ENCODE data around the gene ACADS.

Gene ACADS

DNA sequence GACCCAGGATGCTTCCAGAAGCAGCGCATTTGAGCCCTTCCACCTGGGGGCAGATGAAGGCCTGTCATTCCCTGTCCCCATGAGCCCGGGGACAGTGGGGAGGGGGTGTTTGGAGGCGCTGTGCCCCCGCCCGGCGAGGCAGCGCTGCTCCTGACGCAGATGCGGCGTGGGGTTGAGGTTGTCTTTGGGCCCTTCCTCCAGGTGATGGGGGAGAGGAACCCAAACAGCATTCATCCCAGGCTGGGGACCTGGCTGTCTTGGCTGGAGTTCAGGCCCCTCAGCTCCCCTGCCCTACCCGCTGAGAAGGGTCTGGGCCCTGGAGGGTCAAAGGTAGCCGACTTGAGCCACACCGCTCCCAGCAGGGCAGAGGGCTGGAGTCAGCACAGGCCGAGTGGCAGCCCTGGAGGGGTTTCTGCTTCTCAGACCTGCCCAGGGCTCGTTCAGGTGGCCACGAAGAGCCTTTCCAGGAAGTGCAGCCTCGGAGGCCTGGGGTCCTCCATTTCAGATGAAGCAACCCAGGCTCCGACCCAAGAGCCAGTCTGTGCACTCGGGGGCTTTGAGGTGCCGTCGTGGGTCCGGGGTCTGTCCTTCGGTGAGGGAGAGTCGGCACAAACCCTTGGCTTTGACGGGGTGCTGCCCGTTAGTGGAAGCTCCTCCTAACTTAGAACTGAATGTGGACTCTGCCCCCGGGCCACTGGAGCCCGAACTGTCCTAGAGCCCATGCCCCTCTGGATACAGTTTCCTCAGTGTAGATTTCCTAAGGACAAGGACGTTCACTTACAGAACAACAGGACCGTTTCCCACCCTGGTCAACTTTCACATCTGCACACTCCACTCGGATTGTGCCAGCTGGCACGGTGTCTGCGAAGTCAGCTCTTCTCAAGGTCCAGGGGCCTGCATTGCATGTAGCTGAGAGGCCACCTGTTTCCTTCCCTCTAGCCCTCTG, 16.1 kb downstream of the ACADS start:
- no peak for DNase-seq
- intact Hi-C loops (cut with DNase I) = no loop called here

DNA sequence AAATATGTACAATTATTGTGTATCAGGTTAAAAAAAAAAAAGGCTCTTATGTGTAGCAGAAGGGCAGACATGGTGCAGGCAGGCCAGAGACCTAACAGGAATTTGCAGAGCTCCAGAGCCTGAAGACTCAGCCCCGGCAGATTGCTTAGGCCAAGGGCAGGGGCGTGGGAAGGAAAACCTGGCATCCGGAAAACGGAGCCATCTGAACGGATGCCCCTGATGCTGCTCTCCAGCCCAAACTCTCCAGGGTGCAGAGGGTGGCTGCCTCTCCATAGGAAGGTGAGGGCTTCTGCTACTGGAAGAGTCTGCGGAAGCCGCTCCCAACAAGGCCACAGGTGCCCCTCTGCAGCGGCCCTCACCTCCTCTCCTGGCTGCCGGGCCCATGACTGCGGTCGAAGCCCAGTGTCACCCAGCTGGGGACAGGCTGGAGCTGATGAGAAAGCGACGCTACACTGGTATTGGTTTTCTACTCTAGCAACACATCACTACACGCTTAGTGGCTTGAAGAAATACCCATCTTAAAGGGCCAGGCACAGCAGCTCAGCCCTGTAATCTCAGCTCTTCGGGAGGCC, 19.4 kb downstream of the ACADS start:
- no peak for DNase-seq
- intact Hi-C loops (cut with DNase I) = no loop called here

DNA sequence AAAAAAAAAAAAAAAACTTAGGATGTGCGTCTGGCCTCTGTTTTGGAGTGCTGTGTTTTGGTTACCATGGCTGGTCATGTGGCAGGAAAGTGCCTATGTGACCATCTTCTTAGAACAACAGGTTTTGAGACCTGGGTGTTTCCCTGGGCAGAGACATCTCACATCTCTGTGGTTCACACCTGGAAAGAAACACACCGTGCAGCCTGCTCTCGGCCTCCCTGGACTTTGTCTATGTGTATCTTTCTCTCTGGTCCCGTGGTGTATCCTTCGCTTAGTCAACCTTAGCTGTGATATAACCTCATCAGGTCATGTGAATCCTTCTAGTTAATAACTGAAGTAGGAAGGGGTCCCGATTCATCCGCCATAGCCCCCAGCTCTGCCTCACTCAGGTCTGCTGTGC, 22.6 kb downstream of the ACADS start:
- no peak for DNase-seq
- intact Hi-C loops (cut with DNase I) = no loop called here

DNA sequence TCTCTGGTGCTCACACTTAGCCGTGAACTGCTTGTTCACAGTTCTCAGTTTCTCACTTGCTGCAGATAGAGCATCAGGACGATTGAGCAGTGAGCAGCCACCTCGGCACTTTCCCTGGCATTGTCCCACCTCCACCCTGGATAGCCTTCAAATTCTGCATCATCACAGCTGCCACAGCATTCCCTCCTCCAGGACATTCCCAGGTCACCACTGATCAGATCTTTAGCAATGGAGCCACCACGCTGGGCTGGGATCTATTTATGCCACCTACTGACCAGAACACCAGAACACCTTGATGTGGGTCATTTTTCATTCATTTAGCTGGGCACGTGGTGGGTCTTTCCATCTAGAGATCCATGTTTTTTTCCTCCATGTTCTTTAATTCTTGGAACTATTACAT, 23.6 kb downstream of the ACADS start:
- DNase-seq = no peak
- intact Hi-C loops (cut with DNase I) = no loop called here

DNA sequence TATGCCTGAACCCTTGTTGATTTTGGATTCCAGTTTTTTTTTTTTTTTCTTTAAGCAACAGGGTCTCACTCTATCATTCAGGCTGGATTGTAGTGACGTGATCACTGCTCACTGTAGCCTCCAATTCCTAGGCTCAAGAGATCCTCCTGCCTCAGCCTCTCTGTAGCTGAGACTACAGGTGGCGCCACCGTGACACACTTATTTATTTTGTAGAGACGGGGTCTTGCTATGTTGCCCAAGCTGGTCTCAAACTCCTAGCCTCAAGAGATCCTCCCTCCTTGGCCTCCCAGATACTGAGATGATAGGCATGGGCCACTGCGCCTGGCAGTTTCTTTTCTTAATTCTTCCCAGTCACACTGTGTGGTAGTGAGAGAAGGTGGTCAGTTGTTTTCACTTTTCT, 25.2 kb downstream of the ACADS start:
- DNase-seq = no peak
- intact Hi-C loops (cut with DNase I) = no loop called here

DNA sequence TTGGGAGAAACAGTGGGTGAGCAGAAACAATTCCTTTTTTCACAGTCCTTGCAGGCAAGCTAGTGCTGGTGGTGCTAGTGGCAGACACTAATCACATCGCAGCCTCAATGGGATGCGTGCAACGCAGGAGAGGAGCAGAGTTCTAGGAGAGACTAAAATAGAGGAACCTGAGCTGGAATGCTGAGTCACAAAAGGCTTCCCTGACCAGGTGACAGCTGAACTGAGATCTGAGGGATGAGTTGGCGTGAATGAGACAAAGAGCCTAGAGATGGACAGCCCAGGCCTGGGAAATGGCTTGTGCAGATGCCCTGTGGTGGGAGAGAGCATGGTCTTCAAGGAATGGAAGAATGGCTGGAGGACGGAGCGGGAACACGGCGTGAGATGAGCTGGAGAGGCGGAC, 25.8 kb downstream of the ACADS start:
- intact Hi-C loops (cut with DNase I) = no loop called here
- peak in 1 of 42 donors; percentile 29 for DNase-seq

DNA sequence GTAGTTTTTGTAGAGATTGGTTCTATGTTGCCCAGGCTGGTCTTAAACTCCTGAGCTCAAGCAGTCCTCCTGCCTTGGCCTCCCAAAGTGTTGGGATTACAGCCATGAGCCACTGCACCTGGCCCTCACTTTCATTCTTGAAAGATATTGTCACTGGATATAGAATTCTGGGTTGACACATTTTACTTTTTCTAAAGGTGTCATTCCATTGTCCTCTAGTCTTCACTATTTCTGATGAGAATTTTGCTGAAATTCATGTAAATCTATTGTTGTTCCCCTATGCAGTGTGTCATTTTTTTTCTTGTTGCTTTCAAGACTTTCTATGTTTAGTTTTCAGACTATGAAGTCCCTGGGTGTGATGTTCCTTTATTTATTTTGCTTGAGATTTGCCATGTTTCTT, 29.2 kb downstream of the ACADS start:
- intact Hi-C loops (cut with DNase I) = no loop called here
- DNase-seq = no peak

DNA sequence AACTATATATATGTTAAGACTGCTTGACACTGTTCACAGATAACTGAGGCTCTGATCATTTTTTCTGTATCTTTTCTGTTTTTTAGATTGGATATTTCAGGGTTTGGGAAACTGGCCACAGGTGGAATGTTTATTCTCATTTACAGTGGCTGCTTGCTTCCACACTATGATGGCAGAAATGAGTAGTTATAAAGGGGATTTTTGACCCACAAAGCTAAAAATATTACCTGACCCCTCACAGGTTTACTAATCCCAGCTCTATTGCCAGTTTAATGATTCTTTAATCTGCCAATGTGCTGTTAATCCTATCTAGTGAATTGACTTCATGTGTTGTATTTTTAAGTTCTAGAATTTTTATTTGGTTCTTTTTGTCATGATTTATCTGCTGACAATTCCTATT, 29.6 kb downstream of the ACADS start:
- intact Hi-C loops (cut with DNase I) = no loop called here
- no peak for DNase-seq

DNA sequence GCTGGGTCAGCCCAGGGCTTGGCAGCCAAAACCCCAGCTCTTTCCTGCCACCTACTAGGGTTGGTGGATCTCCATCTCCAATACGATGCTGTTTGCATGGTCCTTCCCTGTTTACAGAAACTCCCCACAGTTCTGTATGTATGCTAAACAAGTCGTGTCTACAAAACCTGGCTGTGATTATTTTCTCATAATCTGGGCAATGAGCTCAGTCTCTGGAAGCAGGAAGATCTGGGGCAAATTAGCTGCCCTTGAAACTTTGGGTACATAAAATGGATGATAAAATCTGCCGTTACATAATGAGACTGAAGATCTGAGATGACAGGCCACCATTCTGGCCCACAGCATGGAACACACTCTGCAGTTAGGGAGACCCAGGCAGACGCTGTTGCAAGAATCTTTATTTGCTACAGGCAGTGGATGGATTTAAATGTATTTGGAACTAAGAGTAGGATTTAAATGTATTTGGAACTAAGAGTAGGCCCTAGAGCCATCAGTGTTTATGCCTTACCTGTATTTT, 31.7 kb downstream of the ACADS start:
- intact Hi-C loops (cut with DNase I) = no loop called here
- no peak for DNase-seq

DNA sequence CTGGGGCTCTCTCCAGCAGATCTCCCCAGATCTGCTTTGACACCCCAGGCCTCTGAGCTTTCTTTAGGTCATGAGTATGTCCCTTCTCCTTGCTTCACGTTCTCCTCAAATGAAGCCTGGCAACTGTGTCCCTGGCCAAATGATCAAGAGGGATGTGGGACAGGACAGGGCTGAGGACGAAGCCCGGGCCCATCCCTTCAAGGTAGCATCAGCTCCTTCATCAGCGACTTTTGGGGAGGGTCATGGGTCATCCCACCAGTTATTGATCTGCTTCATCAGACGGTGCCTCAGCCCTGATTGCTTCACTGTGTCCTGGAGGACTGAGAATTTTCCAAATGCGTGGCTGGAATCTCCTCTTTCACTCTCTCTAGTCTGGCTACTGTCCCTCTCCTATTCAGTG, 32.3 kb downstream of the ACADS start:
- intact Hi-C loops (cut with DNase I) = no loop called here
- DNase-seq = peak in 2 of 42 donors; percentile 2 to 12

DNA sequence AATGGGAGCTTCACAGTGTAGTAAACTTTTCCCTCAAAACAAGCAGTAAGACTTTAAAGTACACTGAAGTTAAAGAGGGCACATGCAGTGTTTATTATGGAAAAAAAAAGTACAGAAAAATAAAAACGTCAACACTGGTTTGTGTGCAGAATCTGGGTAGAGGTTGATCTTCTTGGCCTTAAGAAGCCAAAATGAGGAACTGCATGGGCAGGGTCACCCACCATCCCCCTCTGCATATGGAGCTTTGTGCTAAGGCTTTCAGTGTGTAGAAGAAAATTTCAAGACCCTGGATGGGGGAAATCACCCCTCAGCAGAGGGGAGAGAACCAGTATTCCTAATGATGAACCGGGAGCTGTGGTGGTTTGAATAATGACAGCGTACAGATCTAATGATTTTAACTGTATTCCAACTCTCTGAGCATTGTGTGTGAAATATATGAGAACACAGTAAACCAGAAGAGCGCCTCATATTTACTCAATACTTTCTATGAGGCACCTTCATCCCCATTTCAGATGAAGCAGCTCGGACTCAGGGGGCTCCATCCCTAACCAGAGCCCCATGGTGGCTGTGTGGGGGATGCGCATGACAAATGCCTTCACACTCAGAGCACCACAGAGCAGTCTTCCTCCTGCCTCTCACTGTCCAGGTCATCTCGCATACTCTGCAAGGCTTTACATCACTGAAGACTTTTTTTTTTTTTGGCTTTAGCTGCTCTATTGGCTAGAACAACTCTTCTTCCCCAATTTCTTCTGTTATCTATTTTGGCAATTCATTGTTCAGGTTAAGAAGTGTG, 33.4 kb downstream of the ACADS start:
- DNase-seq = peak in 2 of 42 donors; percentile 13 to 24
- intact Hi-C loops (cut with DNase I) = no loop called here

DNA sequence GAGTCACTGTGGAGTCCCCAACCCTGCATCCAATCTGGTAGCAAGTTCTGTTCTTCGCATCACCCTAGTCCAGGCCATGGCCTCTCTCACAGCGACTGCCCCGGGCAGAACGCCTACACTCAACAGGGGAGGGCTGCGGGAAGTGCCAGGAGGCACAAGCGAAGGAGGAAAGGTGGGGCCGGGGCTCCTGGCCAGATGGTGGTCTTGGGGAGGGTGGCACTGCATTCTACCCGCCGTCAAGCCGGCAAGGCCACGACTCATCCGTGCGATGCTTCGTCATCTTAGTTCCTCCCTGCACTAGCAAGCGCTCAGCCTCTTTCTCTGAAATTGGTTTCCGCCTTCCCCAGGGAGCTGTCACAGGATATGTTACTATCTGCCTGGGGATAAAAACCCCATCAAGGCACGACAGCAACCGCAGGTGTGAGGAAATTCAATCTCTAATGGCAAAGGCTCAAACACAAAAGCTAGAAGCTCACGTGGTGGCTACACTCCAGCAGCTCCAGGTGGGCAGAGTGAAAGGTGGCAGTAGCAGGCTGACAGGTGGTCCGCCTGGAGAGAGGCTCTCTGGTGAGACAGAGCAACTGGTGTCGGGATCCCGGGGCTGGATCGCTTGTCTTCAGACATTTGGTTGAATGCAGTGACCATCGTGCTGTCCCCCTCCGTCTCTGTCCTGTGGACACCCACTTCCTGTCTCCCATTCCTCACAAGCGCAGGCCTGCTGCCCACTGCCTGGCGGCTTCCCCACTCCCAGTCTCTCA, 34.1 kb downstream of the ACADS start:
- intact Hi-C loops (cut with DNase I) = no loop called here
- peak in 1 of 42 donors; percentile 34 for DNase-seq

DNA sequence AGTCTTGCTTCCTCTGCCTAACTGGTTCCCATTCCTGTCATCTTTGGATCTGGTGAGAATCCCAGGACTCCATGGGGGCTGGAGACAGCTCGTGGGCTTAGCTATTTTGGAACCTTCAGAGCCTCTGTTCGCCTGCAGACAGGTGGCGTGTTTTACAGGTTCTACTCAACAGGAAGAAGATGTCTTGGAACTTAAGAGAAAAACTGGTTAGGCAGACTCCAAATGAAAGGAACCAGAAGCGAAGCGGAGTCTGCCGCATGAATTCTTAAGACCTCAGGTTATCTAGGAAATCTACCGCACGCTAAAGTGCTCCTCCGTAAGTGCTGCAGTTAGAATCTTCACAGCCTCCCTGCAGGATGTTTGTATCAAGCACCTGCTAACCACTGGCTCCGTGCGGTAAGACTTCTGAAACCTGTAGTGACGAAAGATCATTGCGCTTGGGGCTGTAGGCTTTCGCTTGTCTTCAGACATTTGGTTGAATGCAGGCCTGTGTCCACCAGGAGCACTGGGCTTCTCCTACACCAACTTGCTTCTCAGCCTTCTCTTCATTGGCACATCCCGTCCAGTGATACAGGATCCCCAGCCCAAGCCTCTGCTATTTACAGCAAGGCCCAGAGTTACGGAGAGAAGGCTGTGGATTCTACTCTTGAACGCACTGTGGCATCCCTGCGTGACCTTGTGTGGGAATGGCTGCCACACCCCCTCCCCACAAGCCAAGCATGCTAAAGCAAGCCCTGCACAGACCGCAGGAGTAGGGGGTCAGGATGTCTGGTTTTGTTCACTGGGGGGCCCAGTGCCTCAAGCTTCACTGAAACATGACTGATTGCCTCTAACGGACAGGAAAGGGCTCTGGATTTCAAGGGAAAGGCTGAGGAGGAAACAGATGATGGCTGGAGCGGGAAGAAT, 35.0 kb downstream of the ACADS start:
- intact Hi-C loops (cut with DNase I) = no loop called here
- DNase-seq = peak in 7 of 42 donors; percentile 10 to 58 (median 37)

DNA sequence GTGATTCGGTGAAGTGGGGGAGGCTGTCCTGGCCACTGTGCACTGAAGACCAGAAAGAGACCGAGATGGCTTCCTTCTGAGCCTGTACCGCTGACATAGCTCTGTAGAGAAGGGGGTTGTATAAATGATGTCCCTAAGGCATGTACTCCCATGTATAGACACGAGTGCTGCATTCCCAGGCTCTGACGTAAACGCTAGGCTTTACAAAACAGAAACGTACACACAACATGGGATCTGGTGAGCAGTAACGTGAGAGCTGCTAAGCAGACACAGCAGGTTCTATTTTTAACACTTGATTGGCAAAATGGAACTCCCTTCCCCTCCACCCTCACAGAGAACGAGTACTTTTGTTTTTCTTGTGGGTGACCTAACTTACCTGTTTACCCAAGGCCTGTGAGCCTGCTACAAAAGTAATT, 35.9 kb downstream of the ACADS start:
- intact Hi-C loops (cut with DNase I) = no loop called here
- peak in 1 of 42 donors; percentile 37 for DNase-seq

DNA sequence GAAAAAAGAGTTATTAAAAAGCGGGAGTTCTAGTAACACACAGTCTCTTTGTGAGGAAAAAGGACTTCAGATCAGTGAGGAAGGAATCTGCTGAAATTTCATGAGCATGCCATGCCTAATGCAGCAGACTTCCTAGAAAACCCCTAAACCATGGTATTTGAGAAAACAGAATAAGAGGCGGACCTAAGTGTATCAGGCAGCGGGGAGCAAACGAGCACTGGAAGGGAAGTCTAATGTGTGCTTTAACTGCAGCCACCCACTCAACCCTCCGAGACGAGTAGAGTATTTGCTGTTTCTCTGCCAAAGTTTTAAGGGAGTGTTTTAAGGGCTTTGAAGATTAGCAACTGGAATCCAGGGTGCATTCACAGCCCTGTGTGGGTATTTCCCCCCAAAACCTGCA, 36.5 kb downstream of the ACADS start:
- intact Hi-C loops (cut with DNase I) = no loop called here

DNA sequence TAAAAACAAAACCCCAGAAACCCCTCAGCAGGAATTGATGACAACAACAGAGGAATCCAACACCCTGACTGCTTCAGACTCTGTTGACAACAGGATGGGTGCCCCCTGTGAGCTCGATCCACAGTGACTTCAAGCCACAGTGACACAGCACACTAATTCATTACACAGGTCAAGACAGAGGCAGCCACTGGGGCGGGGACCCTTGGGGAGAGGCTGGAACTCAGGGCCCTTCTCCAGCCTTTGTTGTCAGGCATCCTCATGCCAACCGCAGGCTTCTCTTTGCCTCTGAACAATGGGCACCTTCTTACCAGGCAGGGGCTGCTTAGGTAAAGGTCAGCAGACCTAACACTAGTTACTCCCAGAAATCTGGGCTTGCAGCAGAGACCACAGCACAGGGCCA, 37.6 kb downstream of the ACADS start:
- DNase-seq = peak in 1 of 42 donors; percentile 29
- intact Hi-C loops (cut with DNase I) = no loop called here

More for the DNA sequence above, 36.5 kb downstream of the ACADS start:
- peak in 21 of 42 donors; percentile 22 to 73 (median 46) for DNase-seq

DNA sequence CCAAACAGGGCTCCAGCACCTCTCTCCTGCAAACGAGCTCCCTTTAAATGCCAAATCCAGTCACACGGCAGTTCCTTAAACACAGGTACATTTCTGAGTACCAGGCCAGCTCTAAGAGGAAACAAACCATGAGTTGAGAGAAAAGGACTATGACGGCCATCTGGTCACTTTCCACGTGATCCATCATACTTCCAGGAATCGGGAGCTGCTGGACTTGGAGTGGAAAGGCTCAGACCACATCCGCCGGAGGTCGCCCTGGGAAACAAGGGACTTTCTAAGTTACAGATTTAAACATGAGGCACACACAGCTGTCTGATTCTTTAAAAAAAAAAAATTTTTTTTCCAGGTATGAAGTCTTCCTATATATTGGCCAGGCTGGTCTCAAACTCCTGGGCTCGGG, 39.2 kb downstream of the ACADS start:
- DNase-seq = peak in 1 of 42 donors; percentile 16
- intact Hi-C loops (cut with DNase I) = no loop called here

DNA sequence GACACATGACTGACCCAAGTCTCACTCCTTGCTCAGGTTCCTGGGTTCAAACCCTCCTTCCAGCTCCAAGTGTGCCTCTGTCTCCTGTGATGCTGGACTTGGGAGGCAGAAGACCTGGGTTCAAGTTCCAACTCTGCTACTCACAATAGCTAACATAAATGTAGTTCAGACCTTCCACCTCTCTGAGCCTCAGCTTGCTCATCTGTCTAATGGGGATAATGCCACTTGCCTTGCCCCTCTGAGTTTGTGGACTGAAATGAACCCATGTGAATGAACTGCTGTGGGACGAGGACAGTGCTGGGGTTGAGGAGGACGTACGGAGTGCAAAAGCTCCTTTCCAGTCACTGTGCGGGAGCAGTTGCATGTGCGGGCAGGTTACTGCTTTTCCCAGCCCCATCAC, 40.9 kb downstream of the ACADS start:
- intact Hi-C loops (cut with DNase I) = no loop called here
- DNase-seq = no peak
